ENCODE measurements around the gene IFNA7. TPM values are rescaled to one million over a fixed set of nuclear protein-coding genes. Genes with fewer than 3 reads are reported as not detected.
"Not testable (repeated sequence)": the region's sequence is repeated elsewhere in the genome, so short reads cannot be mapped to it uniquely, and the experiment has no call there.

The IFNA7 gene
- total RNA-seq, 1 experiment from 2014 or later, result not detected

GRCh38 chr9:21182810-21183736, 18.9 kb downstream of the IFNA7 start:
- DNase-seq (ENCODE audit: low read depth), result peak; percentile 28

- DNase-seq (ENCODE audit: low read depth), result peak; percentile 28
Measured at GRCh38 chr9:21174671-21175070, 27.3 kb downstream of the IFNA7 start.

- DNase-seq (ENCODE audit: low read depth), result no peak
Measured at GRCh38 chr9:21172156-21172555, 29.8 kb downstream of the IFNA7 start.

GRCh38 chr9:21171351-21171750, 30.7 kb downstream of the IFNA7 start:
- no peak for DNase-seq (ENCODE audit: low read depth)

- DNase-seq (ENCODE audit: low read depth), result not testable (repeated sequence)
Measured at GRCh38 chr9:21166560-21166959, 35.4 kb downstream of the IFNA7 start, which contains the start of gene IFNA21. IFNA21 (minus strand) TSS chr9:21166660; CDS start chr9:21166612, 48 bp downstream.

- DNase-seq (ENCODE audit: low read depth), result no peak
Measured at GRCh38 chr9:21165516-21165915, 36.5 kb downstream of the IFNA7 start.

GRCh38 chr9:21160178-21160577, 41.8 kb downstream of the IFNA7 start:
- DNase-seq (ENCODE audit: low read depth), result peak; percentile 84

GRCh38 chr9:21155501-21155900, 46.5 kb downstream of the IFNA7 start:
- DNase-seq (ENCODE audit: low read depth), result peak; percentile 59

GRCh38 chr9:21154018-21154608, 47.9 kb downstream of the IFNA7 start:
- DNase-seq (ENCODE audit: low read depth), result peak; percentile 76

- DNase-seq (ENCODE audit: low read depth), result peak; percentile 65
Measured at GRCh38 chr9:21153336-21154017, 48.5 kb downstream of the IFNA7 start.

Small RNA genes lying within 50 kb of the gene (small RNA-seq; reads per million reads assigned to genes)
- not detected for gene RF00019

Other genes starting within 250 kb of the IFNA7 start
- gene HACD4, start 170.6 kb downstream of the IFNA7 start, total RNA-seq (2014; rRNA removed; shearing (Covaris generic)), result not detected in 2 replicates
- gene IFNB1, start 124.3 kb downstream of the IFNA7 start, total RNA-seq (2014; rRNA removed; shearing (Covaris generic)), result not detected in 2 replicates
- not detected in 2 replicates for gene IFNW1, start 60.4 kb downstream of the IFNA7 start, total RNA-seq (2014; rRNA removed; shearing (Covaris generic))
- not detected in 2 replicates for gene IFNA21, start 35.5 kb downstream of the IFNA7 start, total RNA-seq (2014; rRNA removed; shearing (Covaris generic))
- not detected in 2 replicates for gene IFNA4, start 14.6 kb downstream of the IFNA7 start, total RNA-seq (2014; rRNA removed; shearing (Covaris generic))
- not detected in 2 replicates for gene IFNA10, start 4.9 kb upstream of the IFNA7 start, total RNA-seq (2014; rRNA removed; shearing (Covaris generic))
- not detected in 2 replicates for gene IFNA16, start 15.1 kb upstream of the IFNA7 start, total RNA-seq (2014; rRNA removed; shearing (Covaris generic))
- gene IFNA17, start 26.0 kb upstream of the IFNA7 start, total RNA-seq (2014; rRNA removed; shearing (Covaris generic)), result not detected in 2 replicates
- gene IFNA14, start 37.8 kb upstream of the IFNA7 start, total RNA-seq (2014; rRNA removed; shearing (Covaris generic)), result not detected in 2 replicates
- not detected in 2 replicates for gene IFNA5, start 103.1 kb upstream of the IFNA7 start, total RNA-seq (2014; rRNA removed; shearing (Covaris generic))
- gene KLHL9, start 133.2 kb upstream of the IFNA7 start, total RNA-seq (2014; rRNA removed; shearing (Covaris generic)), result 21.6 and 25.0 TPM in 2 replicates
- gene IFNA6, start 148.7 kb upstream of the IFNA7 start, total RNA-seq (2014; rRNA removed; shearing (Covaris generic)), result not detected in 2 replicates
- not detected in 2 replicates for gene IFNA13, start 165.9 kb upstream of the IFNA7 start, total RNA-seq (2014; rRNA removed; shearing (Covaris generic))
- gene IFNA2, start 183.2 kb upstream of the IFNA7 start, total RNA-seq (2014; rRNA removed; shearing (Covaris generic)), result not detected in 2 replicates
- gene IFNA8, start 206.9 kb upstream of the IFNA7 start, total RNA-seq (2014; rRNA removed; shearing (Covaris generic)), result not detected in 2 replicates
- not detected in 2 replicates for gene IFNA1, start 238.2 kb upstream of the IFNA7 start, total RNA-seq (2014; rRNA removed; shearing (Covaris generic))

All from HT1080 (cell line).